ENCODE data around the gene SLIT3.

Gene SLIT3

DNA sequence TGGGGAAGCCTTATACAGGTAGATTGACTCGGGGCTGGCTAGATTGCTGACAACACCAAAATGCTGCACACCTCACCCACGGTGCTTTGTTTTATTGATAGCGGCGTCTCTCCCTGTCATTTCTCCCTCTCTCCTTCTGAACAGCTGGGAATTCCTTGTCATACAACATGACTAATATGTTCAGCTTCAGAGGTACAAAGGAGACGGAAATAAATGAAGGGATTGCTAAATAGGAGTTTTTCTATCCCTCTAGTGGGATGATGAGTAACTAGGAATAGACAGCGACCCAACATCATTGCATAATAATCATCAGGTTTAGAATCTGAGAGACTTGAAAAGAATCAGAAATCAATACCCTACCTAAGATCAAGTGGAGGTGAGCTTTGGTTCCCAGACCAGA, 384.1 kb downstream of the SLIT3 start:
- no peak for DNase-seq (ENCODE audit: extremely low read depth, insufficient read length)
- Histone ChIP-seq H3K27me3 (replicated peaks; ENCODE audit: control insufficient read depth, insufficient read depth, low read length) (peaks cover 6% of the 10 kb centered on the region), H3K4me3 (replicated peaks; ENCODE audit: low read depth, low read length) (no peak overlapping the region), H3K36me3 (ENCODE audit: control insufficient read depth, insufficient read depth, low read length) (no peaks in the 10 kb centered on the region)
- TF ChIP-seq, protein P1, sequence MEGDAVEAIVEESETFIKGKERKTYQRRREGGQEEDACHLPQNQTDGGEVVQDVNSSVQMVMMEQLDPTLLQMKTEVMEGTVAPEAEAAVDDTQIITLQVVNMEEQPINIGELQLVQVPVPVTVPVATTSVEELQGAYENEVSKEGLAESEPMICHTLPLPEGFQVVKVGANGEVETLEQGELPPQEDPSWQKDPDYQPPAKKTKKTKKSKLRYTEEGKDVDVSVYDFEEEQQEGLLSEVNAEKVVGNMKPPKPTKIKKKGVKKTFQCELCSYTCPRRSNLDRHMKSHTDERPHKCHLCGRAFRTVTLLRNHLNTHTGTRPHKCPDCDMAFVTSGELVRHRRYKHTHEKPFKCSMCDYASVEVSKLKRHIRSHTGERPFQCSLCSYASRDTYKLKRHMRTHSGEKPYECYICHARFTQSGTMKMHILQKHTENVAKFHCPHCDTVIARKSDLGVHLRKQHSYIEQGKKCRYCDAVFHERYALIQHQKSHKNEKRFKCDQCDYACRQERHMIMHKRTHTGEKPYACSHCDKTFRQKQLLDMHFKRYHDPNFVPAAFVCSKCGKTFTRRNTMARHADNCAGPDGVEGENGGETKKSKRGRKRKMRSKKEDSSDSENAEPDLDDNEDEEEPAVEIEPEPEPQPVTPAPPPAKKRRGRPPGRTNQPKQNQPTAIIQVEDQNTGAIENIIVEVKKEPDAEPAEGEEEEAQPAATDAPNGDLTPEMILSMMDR (IDR thresholded peaks at IDR 0.05; ENCODE audit: insufficient read depth, low read length, poor library complexity, severe bottlenecking): no peak

DNA sequence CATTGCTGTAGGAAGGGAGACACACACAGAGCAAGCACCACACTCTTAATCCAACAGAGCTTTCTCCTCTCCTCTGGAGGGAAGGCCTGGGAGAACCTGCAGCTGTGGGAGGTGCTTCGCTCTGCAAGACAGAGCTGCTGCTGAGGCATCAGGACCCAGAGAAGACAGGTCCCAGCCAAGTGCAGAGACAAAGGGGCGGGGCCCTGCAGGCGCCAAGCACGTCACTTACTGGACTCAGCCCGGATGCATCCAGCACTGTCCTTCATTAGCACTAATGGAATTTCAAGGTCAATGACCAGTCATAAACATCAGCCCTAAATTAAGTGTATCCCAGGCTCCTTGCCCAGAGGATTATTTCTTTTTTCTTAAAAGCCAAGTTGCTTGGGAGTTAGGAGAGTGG, 384.7 kb downstream of the SLIT3 start:
- H3K27me3 ChIP-seq (replicated peaks; ENCODE audit: control insufficient read depth, insufficient read depth, low read length): peaks cover 6% of the 10 kb centered on the region
- TF ChIP-seq, protein P1 (IDR thresholded peaks at IDR 0.05; ENCODE audit: insufficient read depth, low read length, poor library complexity, severe bottlenecking): no peak
- H3K36me3 ChIP-seq (ENCODE audit: control insufficient read depth, insufficient read depth, low read length): no peaks in the 10 kb centered on the region
- no peak overlapping the region for H3K4me3 ChIP-seq (replicated peaks; ENCODE audit: low read depth, low read length)
- DNase-seq (ENCODE audit: extremely low read depth, insufficient read length): no peak

DNA sequence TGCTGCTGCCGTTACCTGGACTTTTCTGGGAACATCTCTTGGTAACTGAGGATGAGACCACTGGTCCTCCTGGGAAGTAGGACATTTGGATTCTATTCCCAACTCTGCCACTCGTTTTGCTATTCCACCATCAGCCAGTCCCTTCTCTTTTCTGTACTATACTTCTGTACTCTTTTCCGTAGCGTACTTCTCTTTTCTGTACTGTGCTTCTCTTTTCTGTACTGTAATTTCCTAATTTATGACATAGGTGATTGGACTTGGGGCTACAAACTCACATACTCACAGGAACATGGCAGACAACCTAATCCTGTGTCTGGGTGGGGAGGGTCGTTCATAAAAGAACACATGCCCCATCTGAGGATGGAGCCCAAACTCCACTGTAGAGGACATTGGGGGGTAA, 386.4 kb downstream of the SLIT3 start:
- TF ChIP-seq, protein P1 (IDR thresholded peaks at IDR 0.05; ENCODE audit: insufficient read depth, low read length, poor library complexity, severe bottlenecking): no peak
- peaks cover 4% of the 10 kb centered on the region for H3K27me3 ChIP-seq (replicated peaks; ENCODE audit: control insufficient read depth, insufficient read depth, low read length)
- H3K4me3 ChIP-seq (replicated peaks; ENCODE audit: low read depth, low read length): no peak overlapping the region
- no peak for DNase-seq (ENCODE audit: extremely low read depth, insufficient read length)
- H3K36me3 ChIP-seq (ENCODE audit: control insufficient read depth, insufficient read depth, low read length): no peaks in the 10 kb centered on the region

DNA sequence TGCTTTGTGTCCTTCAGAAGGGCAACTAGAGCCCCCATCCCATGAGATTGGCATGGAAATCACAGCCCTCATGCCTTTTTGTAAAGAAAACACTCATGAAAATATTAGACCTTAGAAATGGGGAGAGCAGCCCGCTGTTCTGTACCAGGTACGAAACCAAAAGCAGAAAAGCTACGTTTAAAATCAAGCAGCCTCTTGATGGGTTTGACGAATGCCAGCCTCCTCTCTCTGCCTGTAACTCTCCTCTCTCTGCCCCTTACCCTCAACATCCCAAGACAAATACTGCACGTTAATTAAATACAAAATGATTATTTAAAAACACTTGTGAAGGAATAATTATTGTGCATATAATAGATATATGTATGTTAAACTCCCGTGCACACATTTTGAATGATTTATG, 390.1 kb downstream of the SLIT3 start:
- TF ChIP-seq, protein P1 (IDR thresholded peaks at IDR 0.05; ENCODE audit: insufficient read depth, low read length, poor library complexity, severe bottlenecking): no peak
- no peaks in the 10 kb centered on the region for H3K36me3 ChIP-seq (ENCODE audit: control insufficient read depth, insufficient read depth, low read length)
- H3K27me3 ChIP-seq (replicated peaks; ENCODE audit: control insufficient read depth, insufficient read depth, low read length): peaks cover 2% of the 10 kb centered on the region; the same call in 1 of the 2 replicates
- DNase-seq (ENCODE audit: extremely low read depth, insufficient read length): no peak
- H3K4me3 ChIP-seq (replicated peaks; ENCODE audit: low read depth, low read length): no peak overlapping the region

DNA sequence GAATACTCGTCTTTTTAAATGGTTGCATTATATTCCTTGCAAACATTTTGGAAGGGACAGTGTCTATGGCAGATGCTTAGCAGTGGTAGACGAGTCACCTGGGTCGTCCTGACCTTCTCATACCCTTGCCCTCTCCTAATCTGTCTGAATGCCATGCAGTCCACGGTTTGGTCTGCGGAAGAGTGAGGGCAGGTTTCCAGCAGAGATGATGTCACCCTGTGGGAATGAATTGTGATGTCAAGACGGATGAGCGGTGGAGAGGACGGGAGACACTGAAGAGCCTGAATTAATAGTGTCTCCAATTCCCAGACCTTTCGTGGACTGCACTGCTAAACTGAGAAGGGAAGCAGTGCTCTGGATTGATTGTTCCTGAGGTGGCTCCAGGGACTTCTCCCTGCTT, 392.7 kb downstream of the SLIT3 start:
- Histone ChIP-seq H3K27me3 (replicated peaks; ENCODE audit: control insufficient read depth, insufficient read depth, low read length) (no peaks in the 10 kb centered on the region; the same call in 1 of the 2 replicates), H3K36me3 (ENCODE audit: control insufficient read depth, insufficient read depth, low read length) (no peaks in the 10 kb centered on the region), H3K4me3 (replicated peaks; ENCODE audit: low read depth, low read length) (no peak overlapping the region)
- TF ChIP-seq, protein P1 (IDR thresholded peaks at IDR 0.05; ENCODE audit: insufficient read depth, low read length, poor library complexity, severe bottlenecking): no peak
- no peak for DNase-seq (ENCODE audit: extremely low read depth, insufficient read length)

DNA sequence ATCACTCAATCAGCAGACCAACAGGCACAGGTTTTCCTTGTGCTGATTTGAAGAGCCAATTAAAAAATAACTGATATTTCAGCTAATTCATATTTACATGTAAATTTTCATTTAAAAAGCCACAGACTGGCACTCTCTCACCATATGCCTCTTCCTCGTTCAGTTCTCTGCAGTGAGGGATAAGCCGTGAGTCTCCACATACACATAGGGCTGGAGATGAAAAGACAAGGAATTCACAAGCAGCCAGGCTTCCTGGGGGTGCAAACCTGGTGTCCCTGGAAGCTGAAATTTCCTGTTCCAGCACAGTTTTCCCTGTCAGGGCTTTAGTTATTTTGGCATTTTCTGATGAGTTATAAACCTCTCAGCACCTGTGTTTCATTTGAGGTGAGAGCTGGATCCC, 397.9 kb downstream of the SLIT3 start:
- TF ChIP-seq, protein P1 (IDR thresholded peaks at IDR 0.05; ENCODE audit: insufficient read depth, low read length, poor library complexity, severe bottlenecking): no peak
- Histone ChIP-seq H3K4me3 (replicated peaks; ENCODE audit: low read depth, low read length) (no peak overlapping the region), H3K27me3 (replicated peaks; ENCODE audit: control insufficient read depth, insufficient read depth, low read length) (no peaks in the 10 kb centered on the region; the same call in 1 of the 2 replicates), H3K36me3 (ENCODE audit: control insufficient read depth, insufficient read depth, low read length) (no peaks in the 10 kb centered on the region)
- DNase-seq (ENCODE audit: extremely low read depth, insufficient read length): no peak

Measured in GM06990 (cell line).